WTC11 (cell line): ENCODE measurements around the gene TNS3. TPM values are rescaled to one million over a fixed set of nuclear protein-coding genes. Genes with fewer than 3 reads are reported as not detected.

ENCODE experiments used
- ATAC-seq: fragments of 200-7000 bp; cut with Tn5 transposase; 2 replicates; pipeline ENCODE4 v1.10.0; 2021; ENCODE audit warnings: mild to moderate bottlenecking, moderate library complexity
- CTCF ChIA-PET: fragments of 300-600 bp; sonication (Branson Sonifier 250); formaldehyde crosslinking; loops from one replicate; lab custom pipeline; 2021; ENCODE audit warnings: antibody characterized with exemption; lab: Charles Lee
- POLR2A ChIA-PET: fragments of 350-600 bp; sonication (Branson Sonifier 250); formaldehyde crosslinking; loops from one replicate; lab custom pipeline; 2021; ENCODE audit warnings: antibody characterized with exemption; lab: Charles Lee
- DNase-seq: peaks from one replicate; pipeline ENCODE4 v3.0.0; 2021; ENCODE audit warnings: low spot score
- H3K27ac Mint-ChIP-seq: 2 replicates; pipeline ENCODE4 v1.8.0; 2021; ENCODE audit warnings: mixed read lengths
- H3K27me3 Mint-ChIP-seq: 2 replicates; pipeline ENCODE4 v1.8.0; 2021; ENCODE audit warnings: low read depth, mild to moderate bottlenecking, moderate library complexity, mixed read lengths
- H3K36me3 Mint-ChIP-seq: 2 replicates; pipeline ENCODE4 v1.8.0; 2021; ENCODE audit warnings: mixed read lengths
- H3K4me1 Mint-ChIP-seq: 2 replicates; pipeline ENCODE4 v1.8.0; 2022; ENCODE audit warnings: mixed read lengths
- H3K4me3 Mint-ChIP-seq: 2 replicates; pipeline ENCODE4 v1.8.0; 2021; ENCODE audit warnings: mild to moderate bottlenecking, moderate library complexity, mixed read lengths
- H3K9me3 Mint-ChIP-seq: 2 replicates; pipeline ENCODE4 v1.8.0; 2021; ENCODE audit warnings: mixed read lengths
- ETV6 ChIP-seq: sonication (generic); formaldehyde crosslinking; IDR thresholded peaks from 2 replicates; pipeline ENCODE4 v1.8.1; 2022; ENCODE audit warnings: mild to moderate bottlenecking, missing genetic modification reagents
- JAZF1 ChIP-seq: fragments of 250-450 bp; sonication (Bioruptor Pico); IDR thresholded peaks from 2 replicates; pipeline ENCODE4 v1.9.0; 2021; ENCODE audit warnings: moderate library complexity, mild to moderate bottlenecking, inconsistent platforms
- KAT7 ChIP-seq: sonication (generic); formaldehyde crosslinking; IDR thresholded peaks from 2 replicates; pipeline ENCODE4 v1.8.1; 2023; ENCODE audit warnings: missing genetic modification reagents, mild to moderate bottlenecking, borderline replicate concordance
- MYBL2 ChIP-seq: sonication (generic); formaldehyde crosslinking; IDR thresholded peaks from 2 replicates; pipeline ENCODE4 v1.8.1; 2023; ENCODE audit warnings: mild to moderate bottlenecking, moderate library complexity, missing genetic modification reagents
- NFE2L1 ChIP-seq: sonication (generic); formaldehyde crosslinking; IDR thresholded peaks from 2 replicates; pipeline ENCODE4 v1.8.1; 2023; ENCODE audit warnings: missing genetic modification reagents
- OVOL2 ChIP-seq: fragments of 250-450 bp; sonication (Bioruptor Pico); IDR thresholded peaks from 2 replicates; pipeline ENCODE4 v1.9.0; 2021; ENCODE audit warnings: mild to moderate bottlenecking, borderline replicate concordance
- SMAD4 ChIP-seq: sonication (generic); formaldehyde crosslinking; IDR thresholded peaks from 2 replicates; pipeline ENCODE4 v1.8.0; 2022; ENCODE audit warnings: mild to moderate bottlenecking, missing genetic modification reagents
- TCF7 ChIP-seq: sonication (generic); formaldehyde crosslinking; IDR thresholded peaks from 2 replicates; pipeline ENCODE4 v1.8.0; 2022; ENCODE audit warnings: mild to moderate bottlenecking, low read depth, missing genetic modification reagents, moderate library complexity
- TP53 ChIP-seq: sonication (generic); formaldehyde crosslinking; IDR thresholded peaks from 2 replicates; pipeline ENCODE4 v1.8.1; 2023; ENCODE audit warnings: mild to moderate bottlenecking, missing genetic modification reagents
- ZNF232 ChIP-seq: sonication (generic); formaldehyde crosslinking; IDR thresholded peaks from 2 replicates; pipeline ENCODE4 v1.8.0; 2022; ENCODE audit warnings: mild to moderate bottlenecking, missing genetic modification reagents
- ZNF416 ChIP-seq: fragments of 250-450 bp; sonication (Bioruptor Pico); IDR thresholded peaks from 2 replicates; pipeline ENCODE4 v1.9.0; 2021; ENCODE audit warnings: mild to moderate bottlenecking, inconsistent platforms
- ZNF671 ChIP-seq: fragments of 250-450 bp; sonication (Bioruptor Pico); IDR thresholded peaks from 2 replicates; pipeline ENCODE4 v1.8.0; 2021; ENCODE audit warnings: mild to moderate bottlenecking
- total RNA-seq: library from RNA; stranded (reverse); gene quantifications from 3 replicates; pipeline ENCODE4 v1.2.3, GENCODE V29; 2021
- TF ChIP-seq, protein P1 (sequence below): fragments of 250-450 bp; sonication (Bioruptor Pico); IDR thresholded peaks from 2 replicates; pipeline ENCODE4 v1.9.0; 2021; ENCODE audit warnings: mild to moderate bottlenecking
- TF ChIP-seq, protein P2 (sequence below): sonication (generic); formaldehyde crosslinking; IDR thresholded peaks from 2 replicates; pipeline ENCODE4 v1.8.0; 2023; ENCODE audit warnings: mild to moderate bottlenecking, missing genetic modification reagents
- TF ChIP-seq, protein P3 (sequence below): fragments of 250-450 bp; sonication (Bioruptor Pico); IDR thresholded peaks from 2 replicates; pipeline ENCODE4 v1.9.0; 2021; ENCODE audit warnings: moderate library complexity, mild to moderate bottlenecking, inconsistent platforms, borderline replicate concordance
- TF ChIP-seq, protein P4 (sequence below): fragments of 250-450 bp; sonication (Bioruptor Pico); IDR thresholded peaks from 2 replicates; pipeline ENCODE4 v1.9.0; 2021; ENCODE audit warnings: mild to moderate bottlenecking, borderline replicate concordance
- TF ChIP-seq, protein P5 (sequence below): sonication (generic); formaldehyde crosslinking; IDR thresholded peaks from 2 replicates; pipeline ENCODE4 v1.8.0; 2022; ENCODE audit warnings: mild to moderate bottlenecking, missing genetic modification reagents
- TF ChIP-seq, protein P6 (sequence below): sonication (generic); formaldehyde crosslinking; IDR thresholded peaks from 2 replicates; pipeline ENCODE4 v1.8.0; 2022; ENCODE audit warnings: missing genetic modification reagents

Gene TNS3
- total RNA-seq, 1 experiment from 2014 or later, result 37.7 TPM

DNA sequence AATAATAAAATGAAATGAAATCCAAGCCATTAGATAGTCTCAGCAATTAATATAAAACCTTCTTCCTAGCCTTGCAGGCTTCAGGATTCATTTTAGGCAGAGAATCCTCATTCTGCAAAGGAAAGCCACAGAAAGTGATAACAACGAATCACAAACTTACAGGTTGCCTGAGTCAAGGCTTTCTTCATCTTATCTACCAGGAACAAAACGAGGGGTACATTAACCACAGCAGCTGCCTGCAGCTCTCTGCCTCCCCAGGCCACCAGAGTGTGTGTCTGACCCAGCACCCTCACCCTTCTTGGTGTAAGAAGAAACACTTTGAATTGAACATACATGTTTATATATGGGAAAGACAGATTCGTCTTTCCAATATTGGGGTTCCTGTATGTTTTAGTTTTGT is 12.5 kb upstream of the TNS3 start:
- ChIA-PET POLR2A (no interaction called here), CTCF (no interaction called here)
- DNase-seq (no peak), ATAC-seq (no peak)
- H3K4me1 Mint-ChIP-seq, result peaks cover 25% of the 10 kb centered on the region
- H3K4me3 Mint-ChIP-seq, result no peak overlapping the region
- peaks cover 33% of the 10 kb centered on the region for H3K9me3 Mint-ChIP-seq
- peaks cover 26% of the 10 kb centered on the region for H3K36me3 Mint-ChIP-seq
- peaks cover 15% of the 10 kb centered on the region for H3K27me3 Mint-ChIP-seq
- no peak overlapping the region for H3K27ac Mint-ChIP-seq
- TF ChIP-seq, protein P1, sequence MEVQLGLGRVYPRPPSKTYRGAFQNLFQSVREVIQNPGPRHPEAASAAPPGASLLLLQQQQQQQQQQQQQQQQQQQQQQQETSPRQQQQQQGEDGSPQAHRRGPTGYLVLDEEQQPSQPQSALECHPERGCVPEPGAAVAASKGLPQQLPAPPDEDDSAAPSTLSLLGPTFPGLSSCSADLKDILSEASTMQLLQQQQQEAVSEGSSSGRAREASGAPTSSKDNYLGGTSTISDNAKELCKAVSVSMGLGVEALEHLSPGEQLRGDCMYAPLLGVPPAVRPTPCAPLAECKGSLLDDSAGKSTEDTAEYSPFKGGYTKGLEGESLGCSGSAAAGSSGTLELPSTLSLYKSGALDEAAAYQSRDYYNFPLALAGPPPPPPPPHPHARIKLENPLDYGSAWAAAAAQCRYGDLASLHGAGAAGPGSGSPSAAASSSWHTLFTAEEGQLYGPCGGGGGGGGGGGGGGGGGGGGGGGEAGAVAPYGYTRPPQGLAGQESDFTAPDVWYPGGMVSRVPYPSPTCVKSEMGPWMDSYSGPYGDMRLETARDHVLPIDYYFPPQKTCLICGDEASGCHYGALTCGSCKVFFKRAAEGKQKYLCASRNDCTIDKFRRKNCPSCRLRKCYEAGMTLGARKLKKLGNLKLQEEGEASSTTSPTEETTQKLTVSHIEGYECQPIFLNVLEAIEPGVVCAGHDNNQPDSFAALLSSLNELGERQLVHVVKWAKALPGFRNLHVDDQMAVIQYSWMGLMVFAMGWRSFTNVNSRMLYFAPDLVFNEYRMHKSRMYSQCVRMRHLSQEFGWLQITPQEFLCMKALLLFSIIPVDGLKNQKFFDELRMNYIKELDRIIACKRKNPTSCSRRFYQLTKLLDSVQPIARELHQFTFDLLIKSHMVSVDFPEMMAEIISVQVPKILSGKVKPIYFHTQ, result no peak
- TF ChIP-seq, protein P2, sequence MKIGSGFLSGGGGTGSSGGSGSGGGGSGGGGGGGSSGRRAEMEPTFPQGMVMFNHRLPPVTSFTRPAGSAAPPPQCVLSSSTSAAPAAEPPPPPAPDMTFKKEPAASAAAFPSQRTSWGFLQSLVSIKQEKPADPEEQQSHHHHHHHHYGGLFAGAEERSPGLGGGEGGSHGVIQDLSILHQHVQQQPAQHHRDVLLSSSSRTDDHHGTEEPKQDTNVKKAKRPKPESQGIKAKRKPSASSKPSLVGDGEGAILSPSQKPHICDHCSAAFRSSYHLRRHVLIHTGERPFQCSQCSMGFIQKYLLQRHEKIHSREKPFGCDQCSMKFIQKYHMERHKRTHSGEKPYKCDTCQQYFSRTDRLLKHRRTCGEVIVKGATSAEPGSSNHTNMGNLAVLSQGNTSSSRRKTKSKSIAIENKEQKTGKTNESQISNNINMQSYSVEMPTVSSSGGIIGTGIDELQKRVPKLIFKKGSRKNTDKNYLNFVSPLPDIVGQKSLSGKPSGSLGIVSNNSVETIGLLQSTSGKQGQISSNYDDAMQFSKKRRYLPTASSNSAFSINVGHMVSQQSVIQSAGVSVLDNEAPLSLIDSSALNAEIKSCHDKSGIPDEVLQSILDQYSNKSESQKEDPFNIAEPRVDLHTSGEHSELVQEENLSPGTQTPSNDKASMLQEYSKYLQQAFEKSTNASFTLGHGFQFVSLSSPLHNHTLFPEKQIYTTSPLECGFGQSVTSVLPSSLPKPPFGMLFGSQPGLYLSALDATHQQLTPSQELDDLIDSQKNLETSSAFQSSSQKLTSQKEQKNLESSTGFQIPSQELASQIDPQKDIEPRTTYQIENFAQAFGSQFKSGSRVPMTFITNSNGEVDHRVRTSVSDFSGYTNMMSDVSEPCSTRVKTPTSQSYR (CRISPR knock-in tag), result no peak
- no peak for TF ChIP-seq NFE2L1 (CRISPR knock-in tag)
- TF ChIP-seq, protein P3, sequence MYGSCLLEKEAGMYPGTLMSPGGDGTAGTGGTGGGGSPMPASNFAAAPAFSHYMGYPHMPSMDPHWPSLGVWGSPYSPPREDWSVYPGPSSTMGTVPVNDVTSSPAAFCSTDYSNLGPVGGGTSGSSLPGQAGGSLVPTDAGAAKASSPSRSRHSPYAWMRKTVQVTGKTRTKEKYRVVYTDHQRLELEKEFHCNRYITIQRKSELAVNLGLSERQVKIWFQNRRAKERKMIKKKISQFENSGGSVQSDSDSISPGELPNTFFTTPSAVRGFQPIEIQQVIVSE (CRISPR knock-in tag), result no peak
- no peak for TF ChIP-seq KAT7 (CRISPR knock-in tag)
- TF ChIP-seq, protein P4, sequence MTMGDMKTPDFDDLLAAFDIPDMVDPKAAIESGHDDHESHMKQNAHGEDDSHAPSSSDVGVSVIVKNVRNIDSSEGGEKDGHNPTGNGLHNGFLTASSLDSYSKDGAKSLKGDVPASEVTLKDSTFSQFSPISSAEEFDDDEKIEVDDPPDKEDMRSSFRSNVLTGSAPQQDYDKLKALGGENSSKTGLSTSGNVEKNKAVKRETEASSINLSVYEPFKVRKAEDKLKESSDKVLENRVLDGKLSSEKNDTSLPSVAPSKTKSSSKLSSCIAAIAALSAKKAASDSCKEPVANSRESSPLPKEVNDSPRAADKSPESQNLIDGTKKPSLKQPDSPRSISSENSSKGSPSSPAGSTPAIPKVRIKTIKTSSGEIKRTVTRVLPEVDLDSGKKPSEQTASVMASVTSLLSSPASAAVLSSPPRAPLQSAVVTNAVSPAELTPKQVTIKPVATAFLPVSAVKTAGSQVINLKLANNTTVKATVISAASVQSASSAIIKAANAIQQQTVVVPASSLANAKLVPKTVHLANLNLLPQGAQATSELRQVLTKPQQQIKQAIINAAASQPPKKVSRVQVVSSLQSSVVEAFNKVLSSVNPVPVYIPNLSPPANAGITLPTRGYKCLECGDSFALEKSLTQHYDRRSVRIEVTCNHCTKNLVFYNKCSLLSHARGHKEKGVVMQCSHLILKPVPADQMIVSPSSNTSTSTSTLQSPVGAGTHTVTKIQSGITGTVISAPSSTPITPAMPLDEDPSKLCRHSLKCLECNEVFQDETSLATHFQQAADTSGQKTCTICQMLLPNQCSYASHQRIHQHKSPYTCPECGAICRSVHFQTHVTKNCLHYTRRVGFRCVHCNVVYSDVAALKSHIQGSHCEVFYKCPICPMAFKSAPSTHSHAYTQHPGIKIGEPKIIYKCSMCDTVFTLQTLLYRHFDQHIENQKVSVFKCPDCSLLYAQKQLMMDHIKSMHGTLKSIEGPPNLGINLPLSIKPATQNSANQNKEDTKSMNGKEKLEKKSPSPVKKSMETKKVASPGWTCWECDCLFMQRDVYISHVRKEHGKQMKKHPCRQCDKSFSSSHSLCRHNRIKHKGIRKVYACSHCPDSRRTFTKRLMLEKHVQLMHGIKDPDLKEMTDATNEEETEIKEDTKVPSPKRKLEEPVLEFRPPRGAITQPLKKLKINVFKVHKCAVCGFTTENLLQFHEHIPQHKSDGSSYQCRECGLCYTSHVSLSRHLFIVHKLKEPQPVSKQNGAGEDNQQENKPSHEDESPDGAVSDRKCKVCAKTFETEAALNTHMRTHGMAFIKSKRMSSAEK, result no peak
- TF ChIP-seq, protein P5, sequence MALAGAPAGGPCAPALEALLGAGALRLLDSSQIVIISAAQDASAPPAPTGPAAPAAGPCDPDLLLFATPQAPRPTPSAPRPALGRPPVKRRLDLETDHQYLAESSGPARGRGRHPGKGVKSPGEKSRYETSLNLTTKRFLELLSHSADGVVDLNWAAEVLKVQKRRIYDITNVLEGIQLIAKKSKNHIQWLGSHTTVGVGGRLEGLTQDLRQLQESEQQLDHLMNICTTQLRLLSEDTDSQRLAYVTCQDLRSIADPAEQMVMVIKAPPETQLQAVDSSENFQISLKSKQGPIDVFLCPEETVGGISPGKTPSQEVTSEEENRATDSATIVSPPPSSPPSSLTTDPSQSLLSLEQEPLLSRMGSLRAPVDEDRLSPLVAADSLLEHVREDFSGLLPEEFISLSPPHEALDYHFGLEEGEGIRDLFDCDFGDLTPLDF (CRISPR knock-in tag), result no peak
- TF ChIP-seq JAZF1 (CRISPR knock-in tag), result no peak
- TF ChIP-seq TP53 (CRISPR knock-in tag), result no peak
- TF ChIP-seq ZNF232, result no peak
- TF ChIP-seq, protein P6, sequence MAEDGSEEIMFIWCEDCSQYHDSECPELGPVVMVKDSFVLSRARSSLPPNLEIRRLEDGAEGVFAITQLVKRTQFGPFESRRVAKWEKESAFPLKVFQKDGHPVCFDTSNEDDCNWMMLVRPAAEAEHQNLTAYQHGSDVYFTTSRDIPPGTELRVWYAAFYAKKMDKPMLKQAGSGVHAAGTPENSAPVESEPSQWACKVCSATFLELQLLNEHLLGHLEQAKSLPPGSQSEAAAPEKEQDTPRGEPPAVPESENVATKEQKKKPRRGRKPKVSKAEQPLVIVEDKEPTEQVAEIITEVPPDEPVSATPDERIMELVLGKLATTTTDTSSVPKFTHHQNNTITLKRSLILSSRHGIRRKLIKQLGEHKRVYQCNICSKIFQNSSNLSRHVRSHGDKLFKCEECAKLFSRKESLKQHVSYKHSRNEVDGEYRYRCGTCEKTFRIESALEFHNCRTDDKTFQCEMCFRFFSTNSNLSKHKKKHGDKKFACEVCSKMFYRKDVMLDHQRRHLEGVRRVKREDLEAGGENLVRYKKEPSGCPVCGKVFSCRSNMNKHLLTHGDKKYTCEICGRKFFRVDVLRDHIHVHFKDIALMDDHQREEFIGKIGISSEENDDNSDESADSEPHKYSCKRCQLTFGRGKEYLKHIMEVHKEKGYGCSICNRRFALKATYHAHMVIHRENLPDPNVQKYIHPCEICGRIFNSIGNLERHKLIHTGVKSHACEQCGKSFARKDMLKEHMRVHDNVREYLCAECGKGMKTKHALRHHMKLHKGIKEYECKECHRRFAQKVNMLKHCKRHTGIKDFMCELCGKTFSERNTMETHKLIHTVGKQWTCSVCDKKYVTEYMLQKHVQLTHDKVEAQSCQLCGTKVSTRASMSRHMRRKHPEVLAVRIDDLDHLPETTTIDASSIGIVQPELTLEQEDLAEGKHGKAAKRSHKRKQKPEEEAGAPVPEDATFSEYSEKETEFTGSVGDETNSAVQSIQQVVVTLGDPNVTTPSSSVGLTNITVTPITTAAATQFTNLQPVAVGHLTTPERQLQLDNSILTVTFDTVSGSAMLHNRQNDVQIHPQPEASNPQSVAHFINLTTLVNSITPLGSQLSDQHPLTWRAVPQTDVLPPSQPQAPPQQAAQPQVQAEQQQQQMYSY, result no peak
- no peak for TF ChIP-seq ZNF671 (CRISPR knock-in tag)
- TF ChIP-seq ZNF416, result no peak
- TF ChIP-seq ETV6 (CRISPR knock-in tag), result no peak
- no peak for TF ChIP-seq OVOL2
- no peak for TF ChIP-seq MYBL2
- TF ChIP-seq TCF7 (CRISPR knock-in tag), result no peak
- no peak for TF ChIP-seq SMAD4 (CRISPR knock-in tag)
